Left lobe of liver (tissue), 2 donors: ENCODE results near the gene MXD3. TPM values are rescaled to one million over a fixed set of nuclear protein-coding genes. Genes with fewer than 3 reads are reported as not detected.
"Not testable (repeated sequence)": the region's sequence is repeated elsewhere in the genome, so short reads cannot be mapped to it uniquely, and the experiment has no call there.

Experiments used
- ATAC-seq: fragments of 200-7000 bp; cut with Tn5 transposase; one replicate; pipeline ENCODE4 v1.9.1; 2020; ENCODE audit warnings: mild to moderate bottlenecking, moderate library complexity
- DNase-seq: peaks from one replicate; pipeline ENCODE4 v3.0.0-alpha.2; 2020; ENCODE audit warnings: low spot score
- total RNA-seq: library from RNA; stranded (reverse); gene quantifications from one replicate; pipeline ENCODE4 v1.2.1, GENCODE V29; 2021
- donor health status: DM: no; HTN: no; CAD: no; lungs with moderate emphysema.
- donor health status: DM: no; HTN: yes; CAD: no.

MXD3 gene
- total RNA-seq: 9.4 TPM

GRCh38 chr5:177311723-177312648 is at the start of gene MXD3:
MXD3 (minus strand) TSS chr5:177311898; CDS start chr5:177311830, 68 bp downstream.
- ATAC-seq (peak; percentile 87), DNase-seq (peak; percentile 96)

GRCh38 chr5:177360740-177361139 is 49.0 kb upstream of the MXD3 start:
- DNase-seq, ATAC-seq: not testable (repeated sequence)

- DNase-seq (no peak), ATAC-seq (no peak)
Observed at GRCh38 chr5:177359860-177360259, 48.2 kb upstream of the MXD3 start.

- DNase-seq (peak; percentile 71), ATAC-seq (peak; percentile 11)
Observed at GRCh38 chr5:177359451-177359851, 47.8 kb upstream of the MXD3 start.

- ATAC-seq (peak; percentile 67), DNase-seq (peak; percentile 89)
Observed at GRCh38 chr5:177358370-177358819, 46.7 kb upstream of the MXD3 start.

- DNase-seq (peak; percentile 64), ATAC-seq (peak; percentile 54)
Observed at GRCh38 chr5:177357459-177358351, 46.0 kb upstream of the MXD3 start, which contains the start of gene RGS14. RGS14 (plus strand) TSS chr5:177357924; CDS start chr5:177358025, 101 bp downstream.

GRCh38 chr5:177357146-177357458 is 45.4 kb upstream of the MXD3 start:
- DNase-seq: no peak
- no peak for ATAC-seq

GRCh38 chr5:177356746-177357145 is 45.0 kb upstream of the MXD3 start:
- DNase-seq: no peak

GRCh38 chr5:177355868-177356168 is 44.1 kb upstream of the MXD3 start:
- no peak for DNase-seq
- no peak for ATAC-seq

More at GRCh38 chr5:177356746-177357145, 45.0 kb upstream of the MXD3 start:
- no peak for ATAC-seq

- no peak for ATAC-seq
Observed at GRCh38 chr5:177355162-177355867, 43.6 kb upstream of the MXD3 start.

GRCh38 chr5:177354711-177355110 is 43.0 kb upstream of the MXD3 start:
- DNase-seq: no peak
- no peak for ATAC-seq

More at GRCh38 chr5:177355162-177355867, 43.6 kb upstream of the MXD3 start:
- DNase-seq: no peak

GRCh38 chr5:177354256-177354655 is 42.6 kb upstream of the MXD3 start:
- no peak for DNase-seq
- ATAC-seq: peak; percentile 29

GRCh38 chr5:177353093-177353492 is 41.4 kb upstream of the MXD3 start:
- ATAC-seq: no peak
- DNase-seq: no peak

GRCh38 chr5:177351392-177352329 is 40.0 kb upstream of the MXD3 start, which contains the start of gene LMAN2:
LMAN2 (minus strand) TSS chr5:177351668; CDS start chr5:177351647, 21 bp downstream.
- ATAC-seq (peak; percentile 91), DNase-seq (peak; percentile 96)

- DNase-seq: no peak
Observed at GRCh38 chr5:177350776-177351391, 39.2 kb upstream of the MXD3 start.

GRCh38 chr5:177349762-177350161 is 38.1 kb upstream of the MXD3 start:
- DNase-seq: no peak
- no peak for ATAC-seq

More at GRCh38 chr5:177350776-177351391, 39.2 kb upstream of the MXD3 start:
- ATAC-seq: no peak

GRCh38 chr5:177349362-177349647 is 37.6 kb upstream of the MXD3 start:
- DNase-seq (no peak), ATAC-seq (no peak)

GRCh38 chr5:177347699-177348098 is 36.0 kb upstream of the MXD3 start:
- ATAC-seq (no peak), DNase-seq (no peak)

GRCh38 chr5:177346820-177347219 is 35.1 kb upstream of the MXD3 start:
- ATAC-seq (no peak), DNase-seq (no peak)
